D721Med (cell line): ENCODE measurements around the gene WIPF3.

Source experiments
- DNase-seq: peaks from one replicate; pipeline ENCODE4 v3.0.0; 2011; ENCODE audit warnings: low spot score; ENCODE audit not compliant: insufficient read length
- FAIRE-seq: peaks from 2 replicates; lab custom pipeline; 2011; peaks lifted over from hg19 to GRCh38; lab: Jason Lieb, UNC
- CTCF ChIP-seq: IDR thresholded peaks from 2 replicates; pipeline ENCODE4 v1.5.1; 2012; ENCODE audit warnings: mild to moderate bottlenecking, control low read depth; ENCODE audit not compliant: insufficient read depth; ENCODE audit errors: missing control alignments

The WIPF3 gene

GRCh38 chr7:29797112-29797944, 9.0 kb upstream of the WIPF3 start:
- no peak for TF ChIP-seq CTCF
- FAIRE-seq (no peak), DNase-seq (no peak)

- DNase-seq (no peak), FAIRE-seq (no peak)
- no peak for TF ChIP-seq CTCF
These were observed 7.9 kb upstream of the WIPF3 start for GRCh38 chr7:29798422-29798821.

GRCh38 chr7:29801929-29802328, 4.4 kb upstream of the WIPF3 start:
- FAIRE-seq (no peak), DNase-seq (no peak)
- no peak for TF ChIP-seq CTCF

GRCh38 chr7:29805031-29805430, 1.3 kb upstream of the WIPF3 start:
- no peak for FAIRE-seq

GRCh38 chr7:29805886-29806207, 461 bp upstream of the WIPF3 start:
- FAIRE-seq, result no peak
- no peak for TF ChIP-seq CTCF
- no peak for DNase-seq

More at GRCh38 chr7:29805031-29805430, 1.3 kb upstream of the WIPF3 start:
- no peak for DNase-seq
- TF ChIP-seq CTCF, result no peak

- DNase-seq (no peak), FAIRE-seq (no peak)
These were observed 910 bp downstream of the WIPF3 start for GRCh38 chr7:29806995-29807841.

More at GRCh38 chr7:29806995-29807841, 910 bp downstream of the WIPF3 start:
- no peak for TF ChIP-seq CTCF
